ENCODE measurements around the gene ADIPOR2.
"Not testable (repeated sequence)": the region's sequence is repeated elsewhere in the genome, so short reads cannot be mapped to it uniquely, and the experiment has no call there.

Gene ADIPOR2

DNA sequence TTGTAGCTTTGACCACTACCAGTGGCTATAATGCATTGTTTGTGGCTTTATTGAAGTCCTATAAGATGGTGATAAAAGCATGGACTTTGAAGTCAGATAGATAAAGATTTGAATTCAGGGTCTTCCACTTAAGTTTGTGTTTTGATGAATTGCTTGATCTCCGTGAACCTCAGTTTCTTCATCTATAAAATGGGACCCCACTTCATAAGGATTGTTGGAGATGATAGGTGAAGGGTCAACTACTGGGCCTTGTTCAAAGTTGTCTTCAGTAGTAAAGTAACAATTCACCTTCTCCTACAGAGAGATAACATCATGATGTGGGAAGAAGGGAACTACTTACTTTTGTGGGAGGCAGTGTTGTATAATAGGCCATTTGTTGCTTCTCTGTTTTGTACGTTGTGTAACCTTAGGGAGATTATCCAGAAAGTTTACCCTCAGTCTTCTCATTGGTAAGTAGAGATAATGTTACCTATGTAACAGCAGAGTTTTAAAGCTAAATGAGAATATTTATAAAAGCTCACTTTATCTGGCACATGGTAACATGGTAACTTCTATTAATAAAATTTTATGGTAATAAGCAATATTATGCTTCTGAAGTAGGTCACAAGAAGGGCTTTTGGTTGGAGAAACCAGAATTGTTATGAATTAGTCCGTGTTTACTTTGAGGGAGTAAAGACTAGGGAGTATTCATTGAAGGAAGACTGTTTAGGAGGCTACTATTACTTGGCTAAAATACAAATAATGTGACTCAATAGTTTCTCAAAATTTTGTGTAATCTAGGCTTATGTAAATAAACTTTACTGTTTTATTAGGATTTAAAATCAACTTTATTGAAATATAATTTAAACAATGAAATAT is 15.1 kb downstream of the ADIPOR2 start:
- DNase-seq (ENCODE audit: low spot score) = peak; percentile 22

DNA sequence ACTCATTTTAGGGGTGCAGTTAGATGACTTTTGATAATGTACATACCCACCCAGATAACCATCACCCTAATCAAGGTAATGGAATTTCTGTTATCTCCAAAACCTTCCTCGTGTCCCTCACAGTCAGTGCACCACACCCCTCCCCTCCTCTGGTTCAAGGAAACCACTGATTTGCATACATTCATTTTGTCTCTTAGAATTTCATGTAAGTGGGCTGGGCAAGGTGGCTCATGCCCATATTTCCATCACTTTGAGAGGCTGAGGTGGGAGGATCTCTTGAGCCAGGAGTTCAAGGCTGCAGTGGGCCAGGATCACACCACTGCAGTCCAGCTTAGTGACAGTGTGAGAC is 15.7 kb downstream of the ADIPOR2 start:
- DNase-seq (ENCODE audit: low spot score) = no peak

DNA sequence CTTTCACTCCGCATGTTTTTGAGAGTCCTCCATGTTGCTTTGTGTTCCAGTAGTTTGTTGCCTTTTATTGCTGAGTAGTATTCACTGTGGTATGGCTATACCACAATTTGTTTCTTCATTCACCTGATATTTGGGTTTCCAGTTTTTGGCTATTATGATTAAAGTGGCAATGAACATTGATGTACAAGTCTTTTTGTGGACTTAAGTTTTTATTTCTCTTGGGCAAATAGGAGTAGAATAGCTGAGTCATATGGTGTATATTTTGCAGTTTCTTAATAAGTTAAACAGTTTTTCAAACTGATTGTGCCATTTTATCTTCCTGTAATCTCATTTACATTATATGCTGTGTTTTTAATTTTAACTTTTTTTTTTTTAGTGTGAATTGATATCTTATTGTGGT is 16.2 kb downstream of the ADIPOR2 start:
- DNase-seq (ENCODE audit: low spot score) = no peak

DNA sequence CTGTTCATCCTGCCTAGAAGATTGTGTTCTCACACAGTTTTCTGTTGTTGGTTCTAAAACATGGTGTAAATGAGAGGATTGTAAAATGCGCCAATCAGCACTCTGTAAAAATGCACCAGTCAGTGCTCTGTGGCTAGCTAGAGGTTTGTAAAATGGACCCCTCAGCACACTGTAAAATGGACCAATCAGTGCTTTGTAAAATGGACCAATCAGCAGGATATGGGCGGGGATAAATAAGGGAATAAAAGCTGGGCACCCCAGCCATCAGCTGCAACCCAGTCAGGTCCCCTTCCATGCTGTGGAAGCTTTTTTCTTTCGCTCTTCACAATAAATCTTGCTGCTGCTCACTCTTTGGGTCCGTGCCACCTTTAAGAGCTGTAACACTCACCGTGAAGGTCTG is 19.1 kb downstream of the ADIPOR2 start:
- DNase-seq (ENCODE audit: low spot score) = not testable (repeated sequence)

DNA sequence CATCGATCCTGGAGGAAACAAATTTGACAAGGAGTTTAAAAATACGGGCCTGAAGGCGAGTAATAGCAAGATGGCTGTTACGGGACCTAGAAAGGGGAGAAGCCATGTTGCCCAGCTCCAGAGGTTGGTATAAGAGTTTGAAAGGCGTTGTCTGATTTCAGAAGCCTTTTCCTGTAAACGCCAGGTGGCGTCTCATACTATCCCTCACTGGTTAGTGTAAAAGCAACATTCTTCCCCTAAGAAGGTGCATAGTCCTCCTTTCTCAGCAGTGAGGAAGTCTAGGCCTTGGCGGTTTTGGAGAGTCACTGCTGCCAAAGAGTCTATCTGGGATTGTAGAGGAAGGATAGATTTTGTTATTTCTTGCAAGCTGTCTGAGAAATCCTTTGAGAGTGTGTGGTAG is 20.0 kb downstream of the ADIPOR2 start:
- not testable (repeated sequence) for DNase-seq (ENCODE audit: low spot score)

DNA sequence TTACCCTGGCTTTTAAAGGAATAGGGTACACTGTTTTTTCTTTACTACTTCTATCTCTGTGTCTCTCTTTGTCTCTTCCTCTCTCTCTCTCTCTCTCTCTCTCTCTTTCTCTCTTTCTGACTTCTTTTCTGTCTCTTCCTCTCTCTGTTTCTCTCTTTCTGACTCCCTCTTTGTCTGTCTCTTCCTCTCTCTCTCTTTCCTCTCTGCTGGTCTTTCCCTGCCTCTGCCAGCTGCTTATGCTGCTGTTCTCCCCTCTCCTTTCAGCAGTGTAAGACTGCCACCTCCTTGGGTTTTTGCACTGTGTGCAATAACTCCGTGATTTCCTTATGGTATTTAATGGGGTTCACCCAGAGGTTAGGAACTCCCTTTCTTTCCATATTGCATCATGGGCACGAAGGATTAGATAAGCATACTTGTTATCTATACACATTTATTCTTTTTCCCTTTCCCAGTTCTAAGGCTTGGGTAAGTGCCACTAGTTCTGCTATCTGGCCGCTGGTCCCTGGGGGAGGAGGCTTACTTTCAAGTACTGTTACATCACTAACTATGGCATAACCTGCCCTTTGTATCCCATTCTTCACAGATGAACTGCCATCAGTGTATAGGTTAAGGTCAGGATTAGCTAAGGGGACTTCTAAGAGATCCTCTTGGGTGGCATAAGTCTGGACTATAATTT is 20.8 kb downstream of the ADIPOR2 start:
- not testable (repeated sequence) for DNase-seq (ENCODE audit: low spot score)

DNA sequence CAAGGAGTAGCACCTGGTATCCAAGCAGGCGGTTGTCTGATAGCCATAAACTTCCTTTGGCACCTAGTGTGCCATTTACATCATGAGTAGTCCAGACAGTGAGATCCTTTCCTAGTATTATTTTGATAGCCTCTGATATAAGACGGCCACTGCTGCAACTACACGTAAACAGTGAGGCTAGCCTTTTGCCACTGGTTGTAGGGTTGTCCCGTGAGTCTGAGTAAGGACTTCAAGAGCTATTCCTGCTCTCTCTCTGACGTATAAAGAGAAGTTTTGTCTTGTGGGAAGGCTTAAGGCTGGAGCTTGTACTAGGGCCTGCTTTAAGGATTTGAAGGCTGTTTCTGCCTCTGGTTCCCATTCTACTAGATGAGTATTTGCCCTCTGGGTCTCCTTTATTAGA is 21.4 kb downstream of the ADIPOR2 start:
- not testable (repeated sequence) for DNase-seq (ENCODE audit: low spot score)

DNA sequence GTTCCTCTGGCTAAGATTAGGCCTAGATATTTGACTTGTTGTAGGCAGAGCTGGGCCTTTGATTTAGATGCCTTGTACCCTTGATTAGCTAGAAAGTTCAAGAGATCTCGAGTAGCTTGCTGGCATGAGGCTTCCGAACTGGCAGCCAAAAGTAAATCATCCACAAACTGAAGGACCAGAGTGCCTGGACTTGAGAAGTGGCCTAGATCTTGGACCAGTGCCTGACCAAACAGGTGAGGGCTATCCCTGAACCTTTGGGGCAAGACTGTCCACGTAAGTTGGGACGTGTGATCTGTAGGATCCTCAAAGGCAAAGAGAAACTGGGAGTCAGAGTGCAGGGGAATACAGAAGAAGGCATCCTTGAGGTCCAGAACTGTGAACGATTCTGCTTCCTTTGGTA is 22.0 kb downstream of the ADIPOR2 start:
- DNase-seq (ENCODE audit: low spot score) = not testable (repeated sequence)

DNA sequence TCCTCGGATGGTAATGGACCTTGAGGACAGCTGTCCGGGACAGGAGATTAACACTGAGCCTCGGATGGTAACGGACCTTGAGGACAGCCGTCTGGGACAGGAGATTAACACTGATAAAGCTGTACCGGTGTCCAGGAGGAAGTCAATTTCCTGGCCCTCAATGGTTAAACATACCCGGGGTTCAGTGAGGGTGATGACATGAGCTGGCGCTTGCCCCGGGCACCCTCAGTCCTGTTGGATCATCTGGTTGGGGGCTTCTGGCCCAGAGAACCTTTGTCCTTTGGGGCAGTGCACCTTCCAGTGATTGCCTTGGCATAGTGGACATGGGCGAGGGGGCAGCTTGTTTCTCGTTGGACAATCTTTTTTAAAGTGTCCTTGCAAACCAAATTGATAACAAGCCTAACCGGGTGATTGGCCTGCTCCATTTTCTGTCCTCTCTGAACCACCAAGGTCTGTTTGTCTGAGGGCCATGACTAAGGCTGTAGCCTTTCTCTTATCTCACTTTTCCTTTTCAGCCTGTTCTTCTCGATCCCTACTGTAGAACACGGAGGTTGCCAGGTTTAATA is 23.0 kb downstream of the ADIPOR2 start:
- not testable (repeated sequence) for DNase-seq (ENCODE audit: low spot score)

DNA sequence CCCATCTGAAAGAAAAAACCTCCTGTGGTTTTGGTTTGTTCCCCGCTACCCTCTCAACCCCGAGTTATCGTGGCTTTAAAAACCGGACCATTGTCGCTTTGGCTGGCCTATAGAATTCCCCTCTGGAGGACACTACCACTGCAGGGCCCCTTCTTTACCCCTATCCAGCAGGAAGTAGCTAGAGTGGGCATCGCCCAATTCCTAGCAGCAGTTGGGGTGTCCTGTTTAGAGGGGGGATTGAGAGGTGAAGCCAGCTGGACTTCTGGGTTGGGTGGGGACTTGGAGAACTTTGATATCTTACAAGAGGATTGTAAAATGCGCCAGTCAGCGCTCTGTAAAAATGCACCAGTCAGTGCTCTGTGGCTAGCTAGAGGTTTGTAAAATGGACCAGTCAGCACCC is 24.6 kb downstream of the ADIPOR2 start:
- not testable (repeated sequence) for DNase-seq (ENCODE audit: low spot score)

DNA sequence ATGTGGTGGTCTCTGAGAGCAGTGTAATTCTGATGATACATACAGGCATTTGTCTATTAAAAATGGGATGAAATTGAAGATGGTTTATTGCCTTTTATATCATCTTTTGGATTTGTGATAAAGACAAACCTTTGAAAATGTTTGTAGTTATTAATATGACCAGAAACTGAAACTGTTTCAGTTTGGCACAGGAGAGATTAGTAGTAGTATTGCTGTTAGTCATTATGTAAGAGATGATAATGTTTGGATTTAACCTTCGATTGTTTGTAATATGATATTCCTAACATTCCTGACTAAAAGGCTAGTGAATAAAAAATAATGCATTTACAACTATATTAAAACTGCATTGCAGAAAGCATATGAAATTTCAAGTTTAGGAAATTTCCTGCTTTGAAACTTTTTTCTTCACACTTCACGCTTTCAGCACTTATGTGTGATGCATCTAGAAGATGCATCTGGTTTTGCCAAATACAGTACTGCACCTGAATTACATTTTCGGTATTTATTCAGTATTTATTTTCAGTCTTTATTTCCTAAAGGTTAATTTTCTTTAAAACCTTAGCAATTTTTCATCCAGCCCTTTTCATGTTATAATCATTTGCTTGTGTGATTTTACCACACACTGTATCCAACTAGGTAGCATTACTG is 25.5 kb downstream of the ADIPOR2 start:
- peak; percentile 25 for DNase-seq (ENCODE audit: low spot score)

DNA sequence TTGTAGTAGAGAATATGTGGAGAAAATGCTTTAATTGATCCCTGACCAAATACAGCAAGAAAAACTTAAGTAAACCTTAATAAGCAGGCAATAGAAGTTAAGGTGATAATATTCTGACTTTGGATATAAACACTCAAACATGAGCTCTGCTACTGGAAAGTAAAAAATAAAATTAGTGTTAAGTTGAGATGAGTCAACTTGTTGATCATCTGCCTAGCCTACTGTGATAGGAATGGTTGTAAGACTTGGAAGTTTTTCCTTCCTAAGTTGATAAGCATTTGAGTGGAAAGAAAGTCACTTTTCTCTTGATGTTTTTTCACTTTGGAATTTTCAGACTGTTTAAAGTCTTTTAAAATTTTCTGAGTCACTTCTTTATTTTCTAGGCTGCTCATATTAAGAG is 26.0 kb downstream of the ADIPOR2 start:
- no peak for DNase-seq (ENCODE audit: low spot score)

DNA sequence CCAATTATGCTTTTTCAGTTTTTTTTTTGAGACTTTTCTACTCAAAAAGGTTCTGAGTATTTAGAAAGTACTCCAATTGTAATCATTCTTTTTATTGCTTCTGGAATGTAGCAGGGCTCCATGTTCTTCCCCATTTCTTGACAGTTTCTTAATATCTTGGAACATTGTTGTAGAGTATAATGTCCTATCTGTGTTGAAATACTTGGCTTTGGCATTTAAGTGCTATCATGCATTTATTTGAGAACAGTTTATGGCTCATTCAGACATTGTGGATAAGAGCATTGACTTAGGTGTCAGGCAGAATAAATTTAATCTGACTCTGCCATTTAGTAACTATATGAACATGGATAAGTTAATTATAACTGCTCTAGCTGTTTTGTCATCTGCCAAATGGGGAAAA is 28.3 kb downstream of the ADIPOR2 start:
- no peak for DNase-seq (ENCODE audit: low spot score)

DNA sequence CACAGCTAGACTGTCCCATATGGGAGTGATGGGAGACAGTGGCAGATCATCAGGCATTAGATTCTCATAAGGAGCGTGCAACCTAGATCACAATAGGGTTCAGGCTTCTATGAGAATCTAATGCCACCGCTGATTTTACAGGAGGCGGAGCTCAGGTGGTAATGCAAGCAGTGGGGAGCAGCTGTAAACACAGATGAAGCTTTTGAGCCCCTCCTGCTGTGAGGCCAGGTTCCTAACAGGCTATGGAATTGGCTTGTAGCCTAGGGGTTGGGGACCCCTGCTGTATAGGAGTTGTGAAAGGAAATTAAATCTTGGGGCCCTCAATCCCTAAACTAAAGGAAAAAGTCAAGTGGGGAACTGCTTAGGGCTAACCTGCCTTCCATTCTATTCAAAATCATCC is 29.6 kb downstream of the ADIPOR2 start:
- DNase-seq (ENCODE audit: low spot score) = no peak

DNA sequence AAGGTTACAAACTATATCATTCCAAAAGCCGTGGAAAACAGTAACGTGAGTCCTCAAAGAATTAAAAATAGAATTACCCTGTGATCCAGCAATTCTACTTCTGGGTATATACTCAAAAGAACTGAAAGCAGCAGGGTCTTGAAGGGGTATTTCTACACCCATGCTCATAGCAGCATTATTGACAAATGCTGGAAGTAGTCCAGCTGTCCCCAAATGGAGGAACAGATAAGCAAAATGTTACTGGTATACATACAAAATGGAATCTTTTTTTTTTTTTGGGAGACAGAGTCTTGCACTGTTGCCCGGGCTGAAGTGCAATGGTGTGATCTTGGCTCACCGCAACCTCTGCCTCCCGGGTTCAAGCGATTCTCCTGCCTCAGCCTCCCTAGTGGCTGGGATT is 32.9 kb downstream of the ADIPOR2 start:
- DNase-seq (ENCODE audit: low spot score) = no peak

DNA sequence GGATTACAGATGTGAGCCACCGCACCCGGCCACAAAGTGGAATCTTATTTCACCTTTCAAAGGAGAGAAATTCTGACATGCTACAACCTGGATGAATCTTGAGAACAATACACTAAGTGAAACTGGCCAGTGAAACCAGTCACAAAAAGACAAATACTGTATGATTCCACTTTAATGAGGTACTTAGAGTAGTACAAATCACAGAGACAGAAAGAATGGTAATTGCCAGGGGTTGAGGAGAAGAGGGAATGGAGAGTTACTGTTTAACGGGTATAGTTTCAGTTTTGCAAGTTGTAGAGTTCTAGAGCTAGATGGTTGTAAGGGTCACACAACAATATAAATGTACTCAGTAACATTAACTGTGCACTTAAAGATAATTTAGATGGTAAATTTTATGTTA is 33.4 kb downstream of the ADIPOR2 start:
- DNase-seq (ENCODE audit: low spot score) = no peak

DNA sequence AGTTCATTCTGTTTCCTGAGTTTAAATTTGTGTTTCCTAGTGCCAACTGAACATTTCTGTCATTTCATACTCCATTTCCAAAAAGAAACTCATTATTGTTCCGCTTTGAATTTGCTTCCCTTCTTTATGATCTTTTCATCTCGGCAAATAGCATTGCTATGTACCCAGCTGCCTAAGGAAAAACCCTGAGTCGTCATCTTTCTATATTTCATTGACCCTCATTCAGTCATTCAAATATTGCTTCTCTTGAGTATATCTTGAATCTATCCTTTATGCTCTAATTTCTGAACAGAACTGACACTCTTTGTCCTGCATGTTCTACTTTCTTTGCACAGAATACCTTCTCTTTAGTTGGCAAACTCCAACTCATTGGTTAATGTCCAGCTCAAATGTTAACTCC is 35.9 kb downstream of the ADIPOR2 start:
- DNase-seq (ENCODE audit: low spot score) = no peak

DNA sequence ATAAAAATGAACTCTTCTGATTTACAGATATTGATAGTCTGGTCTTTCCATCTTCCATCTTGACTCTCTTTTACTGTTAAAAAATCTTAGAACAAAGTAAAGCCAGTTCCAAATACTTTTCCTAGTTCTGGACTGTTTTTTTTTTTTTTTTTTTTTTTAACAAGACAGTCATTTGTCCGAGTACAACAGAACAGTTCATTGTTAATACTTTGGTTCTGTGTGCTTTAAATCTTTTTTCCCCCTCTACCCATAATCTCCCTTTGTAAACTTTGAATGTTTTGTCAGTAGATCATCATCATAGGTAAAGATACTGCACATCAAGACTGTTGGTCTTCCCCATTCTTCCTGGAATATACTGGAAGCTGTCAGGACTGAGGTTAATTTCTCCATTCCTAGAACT is 38.0 kb downstream of the ADIPOR2 start:
- no peak for DNase-seq (ENCODE audit: low spot score)

DNA sequence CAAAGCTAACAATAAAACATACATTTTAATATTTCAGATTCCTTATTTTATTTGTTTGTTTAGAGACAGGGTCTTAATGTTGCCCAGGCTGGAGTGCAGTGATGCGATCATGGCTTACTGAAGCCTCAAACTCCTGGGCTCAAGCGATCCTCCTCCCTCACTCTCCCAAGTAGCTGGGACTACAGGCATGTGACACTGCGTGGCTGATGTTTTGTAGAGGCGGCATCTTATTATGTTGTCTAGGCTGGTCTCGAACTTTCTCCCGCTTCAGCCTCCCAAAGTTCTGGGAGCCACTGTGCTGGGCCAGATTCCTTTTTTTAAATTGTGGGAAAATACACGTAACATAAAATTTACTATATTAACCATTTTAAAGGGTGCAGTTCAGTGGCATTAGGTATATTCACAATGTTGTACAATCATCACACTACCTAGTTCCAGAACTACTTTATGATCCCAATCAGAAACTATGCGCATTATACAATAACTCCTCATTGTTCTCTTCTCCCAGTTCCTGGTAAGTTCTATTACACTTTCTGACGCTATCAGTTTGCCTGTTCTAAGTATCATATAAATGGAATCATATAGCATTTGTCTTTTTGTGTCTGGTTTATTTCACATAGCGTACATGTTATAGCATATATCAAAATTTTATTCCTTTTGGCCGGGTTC is 40.3 kb downstream of the ADIPOR2 start:
- DNase-seq (ENCODE audit: low spot score) = no peak

DNA sequence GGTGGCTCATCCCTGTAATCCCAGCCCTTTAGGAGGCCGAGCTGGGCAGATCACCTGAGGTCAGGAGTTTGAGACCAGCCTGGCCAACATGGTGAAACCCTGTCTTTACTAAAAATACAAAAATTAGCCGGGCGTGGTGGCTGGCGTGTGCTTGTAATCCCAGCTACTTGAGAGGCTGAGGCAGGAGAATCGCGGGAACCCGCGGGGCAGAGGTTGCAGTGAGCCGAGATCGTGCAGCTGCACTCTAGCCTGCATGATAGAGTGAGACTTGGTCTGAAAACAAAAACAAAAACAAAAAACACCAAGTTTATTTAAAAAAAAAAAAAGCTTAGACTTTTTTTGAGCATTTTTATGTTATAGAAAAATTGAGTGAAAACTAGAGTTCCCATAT is 40.8 kb downstream of the ADIPOR2 start:
- not testable (repeated sequence) for DNase-seq (ENCODE audit: low spot score)

DNA sequence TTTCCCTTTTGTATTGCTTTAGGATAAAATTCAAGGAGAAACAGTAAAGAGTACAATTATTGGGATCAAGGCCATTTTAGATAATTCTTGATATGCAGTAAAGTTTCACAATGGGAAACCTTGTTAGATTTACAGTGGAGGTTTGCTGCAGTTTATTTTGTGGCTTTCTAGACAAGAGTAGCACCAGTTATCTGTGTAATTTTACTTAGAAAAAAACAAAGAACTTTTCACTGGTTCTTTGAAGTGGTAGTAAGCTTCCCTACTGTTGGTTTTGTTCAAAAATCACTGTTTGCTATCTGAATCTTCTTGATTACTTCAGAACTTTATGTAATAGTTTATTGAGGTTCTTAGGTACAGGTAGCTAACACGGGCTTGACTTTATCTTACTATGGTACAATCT is 42.0 kb downstream of the ADIPOR2 start:
- DNase-seq (ENCODE audit: low spot score) = no peak

DNA sequence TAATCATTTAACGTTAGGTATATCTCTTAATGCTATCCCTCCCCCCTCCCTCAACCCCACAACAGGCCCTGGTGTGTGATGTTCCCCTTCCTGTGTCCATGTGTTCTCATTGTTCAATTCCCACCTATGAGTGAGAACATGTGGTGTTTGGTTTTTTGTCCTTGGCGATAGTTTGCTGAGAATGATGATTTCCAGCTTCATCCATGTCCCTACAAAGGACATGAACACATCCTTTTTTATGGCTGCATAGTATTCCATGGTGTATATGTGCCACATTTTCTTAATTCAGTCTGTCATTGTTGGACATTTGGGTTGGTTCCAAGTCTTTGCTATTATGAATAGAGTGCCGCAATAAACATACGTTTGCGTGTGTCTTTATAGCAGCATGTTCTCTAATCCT is 42.8 kb downstream of the ADIPOR2 start:
- DNase-seq (ENCODE audit: low spot score) = not testable (repeated sequence)

Data from AG08396 (cell line).